ENCODE results near the gene FGFR4. TPM values are rescaled to one million over a fixed set of nuclear protein-coding genes. Genes with fewer than 3 reads are reported as not detected.

FGFR4 gene
- polyA plus RNA-seq, 1 experiment, result 5.8 TPM

- Histone ChIP-seq H3K9me3 (ENCODE audit: control insufficient read depth, insufficient read depth, low read length) (no peaks in the 10 kb centered on the region), H3K27me3 (ENCODE audit: control insufficient read depth, insufficient read depth, low read length) (no peaks in the 10 kb centered on the region), H3K27ac (ENCODE audit: low read depth, low read length) (no peak overlapping the region), H3K4me3 (ENCODE audit: low read depth, low read length) (no peak overlapping the region)
- ChIA-PET CTCF (no interaction called here), POLR2A (no interaction called here)
- no peak for TF ChIP-seq CTCF (IDR thresholded peaks at IDR 0.05; ENCODE audit: low read depth, low read length)
- DNase-seq (ENCODE audit: low read depth, low spot score), result no peak
Observed at GRCh38 chr5:177064500-177065277, 22.0 kb upstream of the FGFR4 start.

GRCh38 chr5:177065491-177065890, 21.2 kb upstream of the FGFR4 start:
- DNase-seq (ENCODE audit: low read depth, low spot score), result no peak
- H3K4me3 ChIP-seq (ENCODE audit: low read depth, low read length), result no peak overlapping the region
- POLR2A ChIA-PET, result no interaction called here
- TF ChIP-seq CTCF (IDR thresholded peaks at IDR 0.05; ENCODE audit: low read depth, low read length), result no peak
- no peaks in the 10 kb centered on the region for H3K9me3 ChIP-seq (ENCODE audit: control insufficient read depth, insufficient read depth, low read length)
- H3K27ac ChIP-seq (ENCODE audit: low read depth, low read length), result no peak overlapping the region
- CTCF ChIA-PET, result no interaction called here
- no peaks in the 10 kb centered on the region for H3K27me3 ChIP-seq (ENCODE audit: control insufficient read depth, insufficient read depth, low read length)

GRCh38 chr5:177066224-177066623, 20.5 kb upstream of the FGFR4 start:
- H3K9me3 ChIP-seq (ENCODE audit: control insufficient read depth, insufficient read depth, low read length), result no peaks in the 10 kb centered on the region
- ChIA-PET POLR2A (no interaction called here), CTCF (interaction anchor here (1.0 to 9.0 kb wide), 2 partner anchors 21 to 45 kb away, joined by 4 to 259 read pairs; partner anchors contain the start of gene FGFR4)
- H3K4me3 ChIP-seq (ENCODE audit: low read depth, low read length), result no peak overlapping the region
- no peaks in the 10 kb centered on the region for H3K27me3 ChIP-seq (ENCODE audit: control insufficient read depth, insufficient read depth, low read length)
- H3K27ac ChIP-seq (ENCODE audit: low read depth, low read length), result no peak overlapping the region
- TF ChIP-seq CTCF (IDR thresholded peaks at IDR 0.05; ENCODE audit: low read depth, low read length), result no peak
- no peak for DNase-seq (ENCODE audit: low read depth, low spot score)

- no peak for DNase-seq (ENCODE audit: low read depth, low spot score)
- CTCF ChIA-PET, result interaction anchor here (1.2 to 9.0 kb wide), 2 partner anchors 44 to 50 kb away, joined by 3 to 259 read pairs; no protein-coding TSS in a partner anchor
- H3K9me3 ChIP-seq (ENCODE audit: control insufficient read depth, insufficient read depth, low read length), result no peaks in the 10 kb centered on the region
- POLR2A ChIA-PET, result no interaction called here
- TF ChIP-seq CTCF (IDR thresholded peaks at IDR 0.05; ENCODE audit: low read depth, low read length), result no peak
- H3K27ac ChIP-seq (ENCODE audit: low read depth, low read length), result no peak overlapping the region
- no peaks in the 10 kb centered on the region for H3K27me3 ChIP-seq (ENCODE audit: control insufficient read depth, insufficient read depth, low read length)
- H3K4me3 ChIP-seq (ENCODE audit: low read depth, low read length), result no peak overlapping the region
Observed at GRCh38 chr5:177067503-177067902, 19.2 kb upstream of the FGFR4 start.

GRCh38 chr5:177070536-177071191, 16.1 kb upstream of the FGFR4 start:
- H3K4me3 ChIP-seq (ENCODE audit: low read depth, low read length), result no peak overlapping the region
- H3K27me3 ChIP-seq (ENCODE audit: control insufficient read depth, insufficient read depth, low read length), result no peaks in the 10 kb centered on the region
- H3K9me3 ChIP-seq (ENCODE audit: control insufficient read depth, insufficient read depth, low read length), result no peaks in the 10 kb centered on the region
- no peak overlapping the region for H3K27ac ChIP-seq (ENCODE audit: low read depth, low read length)
- CTCF ChIA-PET, result interaction anchor here (0.6 to 9.0 kb wide), 18 partner anchors 8 to 410 kb away, joined by 3 to 259 read pairs (median 5); partner anchors contain the start of genes FGFR4 and ZNF346
- POLR2A ChIA-PET, result interaction anchor here (0.7 kb wide), 1 partner anchor 41 kb away, joined by 3 read pairs; no protein-coding TSS in a partner anchor
- DNase-seq (ENCODE audit: low read depth, low spot score), result no peak
- TF ChIP-seq CTCF (IDR thresholded peaks at IDR 0.05; ENCODE audit: low read depth, low read length), result no peak
